ENCODE data around the gene DTX4.

DNA sequence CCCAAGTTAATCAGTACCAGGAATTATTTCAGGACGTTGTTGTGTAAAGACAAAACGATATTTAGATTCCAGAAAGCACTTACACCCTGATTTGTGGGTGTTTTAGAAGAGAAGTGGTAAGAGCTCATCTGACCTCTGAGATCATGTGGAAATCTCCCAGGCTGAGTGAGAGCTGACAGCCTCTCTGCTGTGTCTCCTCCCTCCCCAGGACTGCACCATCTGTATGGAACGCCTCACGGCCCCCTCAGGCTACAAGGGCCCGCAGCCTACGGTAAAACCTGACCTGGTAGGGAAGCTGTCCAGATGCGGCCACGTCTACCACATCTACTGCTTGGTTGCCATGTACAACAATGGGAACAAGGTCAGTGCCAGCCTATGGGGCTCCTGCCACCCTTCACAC is 20.0 kb downstream of the DTX4 start:
- no peak for TF ChIP-seq POLR2AphosphoS5 (IDR thresholded peaks at IDR 0.05; ENCODE audit: low read depth, low read length)
- TF ChIP-seq, protein P1, sequence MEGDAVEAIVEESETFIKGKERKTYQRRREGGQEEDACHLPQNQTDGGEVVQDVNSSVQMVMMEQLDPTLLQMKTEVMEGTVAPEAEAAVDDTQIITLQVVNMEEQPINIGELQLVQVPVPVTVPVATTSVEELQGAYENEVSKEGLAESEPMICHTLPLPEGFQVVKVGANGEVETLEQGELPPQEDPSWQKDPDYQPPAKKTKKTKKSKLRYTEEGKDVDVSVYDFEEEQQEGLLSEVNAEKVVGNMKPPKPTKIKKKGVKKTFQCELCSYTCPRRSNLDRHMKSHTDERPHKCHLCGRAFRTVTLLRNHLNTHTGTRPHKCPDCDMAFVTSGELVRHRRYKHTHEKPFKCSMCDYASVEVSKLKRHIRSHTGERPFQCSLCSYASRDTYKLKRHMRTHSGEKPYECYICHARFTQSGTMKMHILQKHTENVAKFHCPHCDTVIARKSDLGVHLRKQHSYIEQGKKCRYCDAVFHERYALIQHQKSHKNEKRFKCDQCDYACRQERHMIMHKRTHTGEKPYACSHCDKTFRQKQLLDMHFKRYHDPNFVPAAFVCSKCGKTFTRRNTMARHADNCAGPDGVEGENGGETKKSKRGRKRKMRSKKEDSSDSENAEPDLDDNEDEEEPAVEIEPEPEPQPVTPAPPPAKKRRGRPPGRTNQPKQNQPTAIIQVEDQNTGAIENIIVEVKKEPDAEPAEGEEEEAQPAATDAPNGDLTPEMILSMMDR (IDR thresholded peaks at IDR 0.05), result no peak
- TF ChIP-seq SIN3A (IDR thresholded peaks at IDR 0.05; ENCODE audit: borderline replicate concordance, insufficient read depth, low read depth, low read length), result no peak
- TF ChIP-seq, protein P2, sequence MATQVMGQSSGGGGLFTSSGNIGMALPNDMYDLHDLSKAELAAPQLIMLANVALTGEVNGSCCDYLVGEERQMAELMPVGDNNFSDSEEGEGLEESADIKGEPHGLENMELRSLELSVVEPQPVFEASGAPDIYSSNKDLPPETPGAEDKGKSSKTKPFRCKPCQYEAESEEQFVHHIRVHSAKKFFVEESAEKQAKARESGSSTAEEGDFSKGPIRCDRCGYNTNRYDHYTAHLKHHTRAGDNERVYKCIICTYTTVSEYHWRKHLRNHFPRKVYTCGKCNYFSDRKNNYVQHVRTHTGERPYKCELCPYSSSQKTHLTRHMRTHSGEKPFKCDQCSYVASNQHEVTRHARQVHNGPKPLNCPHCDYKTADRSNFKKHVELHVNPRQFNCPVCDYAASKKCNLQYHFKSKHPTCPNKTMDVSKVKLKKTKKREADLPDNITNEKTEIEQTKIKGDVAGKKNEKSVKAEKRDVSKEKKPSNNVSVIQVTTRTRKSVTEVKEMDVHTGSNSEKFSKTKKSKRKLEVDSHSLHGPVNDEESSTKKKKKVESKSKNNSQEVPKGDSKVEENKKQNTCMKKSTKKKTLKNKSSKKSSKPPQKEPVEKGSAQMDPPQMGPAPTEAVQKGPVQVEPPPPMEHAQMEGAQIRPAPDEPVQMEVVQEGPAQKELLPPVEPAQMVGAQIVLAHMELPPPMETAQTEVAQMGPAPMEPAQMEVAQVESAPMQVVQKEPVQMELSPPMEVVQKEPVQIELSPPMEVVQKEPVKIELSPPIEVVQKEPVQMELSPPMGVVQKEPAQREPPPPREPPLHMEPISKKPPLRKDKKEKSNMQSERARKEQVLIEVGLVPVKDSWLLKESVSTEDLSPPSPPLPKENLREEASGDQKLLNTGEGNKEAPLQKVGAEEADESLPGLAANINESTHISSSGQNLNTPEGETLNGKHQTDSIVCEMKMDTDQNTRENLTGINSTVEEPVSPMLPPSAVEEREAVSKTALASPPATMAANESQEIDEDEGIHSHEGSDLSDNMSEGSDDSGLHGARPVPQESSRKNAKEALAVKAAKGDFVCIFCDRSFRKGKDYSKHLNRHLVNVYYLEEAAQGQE (IDR thresholded peaks at IDR 0.05; ENCODE audit: insufficient read depth in 1 of 2, low read depth in 2 of 2, low read length in 1 of 2), result no peak
